Measurements from ENCODE around the gene PPP2R5C.

GRCh38 chr14:101791919-101792572 lies 30.5 kb downstream of the PPP2R5C start:
- TF ChIP-seq POLR2A (IDR thresholded peaks at IDR 0.05) (no peak), EP300 (IDR thresholded peaks at IDR 0.05) (no peak)

All from upper lobe of left lung (tissue), 4 donors.